RWPE1 (cell line): Measurements from ENCODE around the gene XXYLT1.

Experiments
- CTCF ChIA-PET: fragments of 350-600 bp; sonication (Branson Sonifier 250); formaldehyde crosslinking; extraction: SDS; loops from one replicate; lab custom pipeline; 2021; lab: Yijun Ruan, JAX
- POLR2A ChIA-PET: fragments of 400-600 bp; formaldehyde crosslinking; extraction: SDS; loops from one replicate; lab custom pipeline; 2020; ENCODE audit warnings: antibody characterized with exemption; ENCODE audit not compliant: low non-redundant PET; lab: Yijun Ruan, JAX
- DNase-seq: peaks from one replicate; pipeline ENCODE4 v3.0.0; 2012; ENCODE audit warnings: low spot score
- H3K27ac ChIP-seq: fragments of 450-650 bp; 2 replicates; pipeline ENCODE4 v1.5.1; 2017
- TF ChIP-seq, protein P1 (sequence below): fragments of 450-650 bp; conservative IDR thresholded peaks from 2 replicates; pipeline ENCODE4 v1.5.1; 2017; ENCODE audit warnings: low read depth, mild to moderate bottlenecking

Gene XXYLT1

DNA sequence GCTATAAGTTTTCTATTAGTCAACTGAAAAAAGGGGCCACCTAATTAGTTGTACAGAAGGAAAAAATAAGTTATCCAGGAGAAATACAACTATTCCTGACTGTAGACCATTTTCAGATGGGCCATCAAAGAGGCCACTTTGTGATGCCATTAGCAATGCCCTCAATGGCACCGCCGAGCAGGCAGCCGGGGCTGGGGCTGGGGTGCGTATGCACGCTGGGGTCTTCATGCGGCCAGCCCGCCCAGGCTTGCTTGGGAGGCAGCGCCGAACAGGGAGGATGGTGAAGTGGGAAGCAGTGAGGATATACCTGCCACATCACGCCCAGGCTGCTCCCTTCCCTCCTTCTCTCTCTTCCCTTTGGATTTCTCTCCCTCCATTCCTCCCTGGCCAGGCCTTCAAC, 128.4 kb downstream of the XXYLT1 start:
- ChIA-PET CTCF (interaction anchor here (0.7 kb wide), 1 partner anchor 19 kb away, joined by 3 read pairs; no protein-coding TSS in a partner anchor), POLR2A (no interaction called here)
- DNase-seq: no peak
- H3K27ac ChIP-seq: no peak overlapping the region
- TF ChIP-seq, protein P1, sequence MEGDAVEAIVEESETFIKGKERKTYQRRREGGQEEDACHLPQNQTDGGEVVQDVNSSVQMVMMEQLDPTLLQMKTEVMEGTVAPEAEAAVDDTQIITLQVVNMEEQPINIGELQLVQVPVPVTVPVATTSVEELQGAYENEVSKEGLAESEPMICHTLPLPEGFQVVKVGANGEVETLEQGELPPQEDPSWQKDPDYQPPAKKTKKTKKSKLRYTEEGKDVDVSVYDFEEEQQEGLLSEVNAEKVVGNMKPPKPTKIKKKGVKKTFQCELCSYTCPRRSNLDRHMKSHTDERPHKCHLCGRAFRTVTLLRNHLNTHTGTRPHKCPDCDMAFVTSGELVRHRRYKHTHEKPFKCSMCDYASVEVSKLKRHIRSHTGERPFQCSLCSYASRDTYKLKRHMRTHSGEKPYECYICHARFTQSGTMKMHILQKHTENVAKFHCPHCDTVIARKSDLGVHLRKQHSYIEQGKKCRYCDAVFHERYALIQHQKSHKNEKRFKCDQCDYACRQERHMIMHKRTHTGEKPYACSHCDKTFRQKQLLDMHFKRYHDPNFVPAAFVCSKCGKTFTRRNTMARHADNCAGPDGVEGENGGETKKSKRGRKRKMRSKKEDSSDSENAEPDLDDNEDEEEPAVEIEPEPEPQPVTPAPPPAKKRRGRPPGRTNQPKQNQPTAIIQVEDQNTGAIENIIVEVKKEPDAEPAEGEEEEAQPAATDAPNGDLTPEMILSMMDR: no peak

DNA sequence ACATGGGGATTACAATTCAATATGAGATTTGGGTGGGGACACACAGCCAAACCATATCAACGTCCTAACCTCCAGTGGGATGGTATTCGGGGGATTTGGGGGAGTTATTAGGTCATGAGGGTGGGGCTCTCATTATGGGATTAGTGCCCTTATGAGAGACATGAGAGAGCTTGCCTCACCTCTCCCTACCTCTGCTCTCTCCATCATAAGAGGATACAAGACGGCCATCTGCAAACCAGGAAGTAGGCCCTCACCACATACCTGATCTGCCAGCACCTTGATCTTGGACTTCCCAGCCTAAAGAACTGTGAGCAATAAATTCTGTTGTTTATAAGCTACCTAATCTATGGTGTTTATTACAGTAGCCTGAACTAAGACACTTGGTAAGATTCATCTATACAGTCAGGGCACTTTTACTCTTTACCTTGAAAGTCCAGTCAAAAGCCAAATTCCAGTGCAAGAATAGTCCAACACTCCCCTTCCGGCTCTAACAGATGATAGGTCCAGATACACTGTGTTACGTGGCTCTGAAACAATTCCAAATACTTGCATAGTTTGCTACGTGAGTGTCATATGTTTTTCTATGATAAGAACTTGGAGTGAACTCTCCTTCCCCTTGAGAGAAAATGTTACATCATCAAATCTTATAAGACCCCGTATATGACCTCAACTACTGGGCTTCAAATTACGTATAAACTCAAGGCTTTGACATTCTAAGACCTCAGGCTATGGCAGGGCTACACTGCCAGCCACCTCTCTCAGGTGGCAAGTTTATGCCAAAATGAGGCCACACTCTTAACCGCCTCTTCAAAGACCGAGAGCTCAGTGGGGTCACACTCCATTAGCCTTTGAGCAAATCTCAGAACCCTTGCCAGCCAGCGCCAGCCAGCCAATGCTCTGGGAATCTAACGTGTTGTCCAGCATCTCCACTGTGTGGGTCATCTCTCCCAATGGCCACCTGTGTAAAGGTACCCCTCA, 129.9 kb downstream of the XXYLT1 start:
- CTCF ChIA-PET: no interaction called here
- H3K27ac ChIP-seq: no peak overlapping the region
- no peak for DNase-seq
- POLR2A ChIA-PET: no interaction called here
- TF ChIP-seq, protein P1: no peak

DNA sequence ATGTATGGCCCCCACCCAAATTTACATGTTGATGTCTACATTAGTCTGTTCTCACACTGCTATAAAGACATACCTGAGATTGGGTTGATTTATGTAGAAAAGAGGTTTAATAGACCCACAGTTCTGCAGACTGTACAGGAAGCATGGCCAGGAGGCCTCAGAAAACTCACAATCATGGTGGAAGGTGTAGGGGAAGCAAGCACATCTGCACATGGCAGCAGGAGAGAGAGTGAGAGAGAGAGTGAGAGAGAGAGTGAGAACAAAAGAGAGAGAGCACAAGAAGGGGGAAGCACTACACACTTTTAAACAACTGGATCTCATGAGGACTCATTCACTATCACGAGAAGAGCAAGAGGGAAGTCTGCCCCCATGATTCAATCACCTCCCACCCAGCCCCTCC, 130.5 kb downstream of the XXYLT1 start:
- TF ChIP-seq, protein P1: no peak
- CTCF ChIA-PET: interaction anchor here (0.8 kb wide), 1 partner anchor 452 kb away, joined by 3 read pairs; no protein-coding TSS in a partner anchor

DNA sequence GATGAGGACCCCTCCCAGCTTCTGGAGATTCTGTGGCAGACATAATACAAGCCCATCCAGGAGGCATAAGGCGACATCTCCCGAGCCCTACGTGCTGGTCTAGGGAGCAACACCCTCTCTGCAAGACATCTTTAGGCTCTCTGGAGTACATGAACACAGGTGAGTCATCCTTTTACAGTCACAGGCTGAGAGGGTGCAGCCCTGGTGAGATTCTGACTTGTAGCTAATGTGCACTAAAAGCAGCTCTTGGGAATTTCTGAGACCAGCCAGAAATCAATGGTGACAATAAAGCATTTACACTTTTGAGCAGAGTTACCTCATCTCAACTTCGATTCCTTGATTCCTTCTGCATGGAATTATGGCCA, 131.1 kb downstream of the XXYLT1 start:
- POLR2A ChIA-PET: no interaction called here
- TF ChIP-seq, protein P1: no peak
- CTCF ChIA-PET: interaction anchor here (0.8 kb wide), 1 partner anchor 452 kb away, joined by 3 read pairs; no protein-coding TSS in a partner anchor
- peak; percentile 76 for DNase-seq
- H3K27ac ChIP-seq: peak overlapping the region; percentile 57

More for the DNA sequence above, 130.5 kb downstream of the XXYLT1 start:
- no peak overlapping the region for H3K27ac ChIP-seq
- no peak for DNase-seq
- POLR2A ChIA-PET: no interaction called here

DNA sequence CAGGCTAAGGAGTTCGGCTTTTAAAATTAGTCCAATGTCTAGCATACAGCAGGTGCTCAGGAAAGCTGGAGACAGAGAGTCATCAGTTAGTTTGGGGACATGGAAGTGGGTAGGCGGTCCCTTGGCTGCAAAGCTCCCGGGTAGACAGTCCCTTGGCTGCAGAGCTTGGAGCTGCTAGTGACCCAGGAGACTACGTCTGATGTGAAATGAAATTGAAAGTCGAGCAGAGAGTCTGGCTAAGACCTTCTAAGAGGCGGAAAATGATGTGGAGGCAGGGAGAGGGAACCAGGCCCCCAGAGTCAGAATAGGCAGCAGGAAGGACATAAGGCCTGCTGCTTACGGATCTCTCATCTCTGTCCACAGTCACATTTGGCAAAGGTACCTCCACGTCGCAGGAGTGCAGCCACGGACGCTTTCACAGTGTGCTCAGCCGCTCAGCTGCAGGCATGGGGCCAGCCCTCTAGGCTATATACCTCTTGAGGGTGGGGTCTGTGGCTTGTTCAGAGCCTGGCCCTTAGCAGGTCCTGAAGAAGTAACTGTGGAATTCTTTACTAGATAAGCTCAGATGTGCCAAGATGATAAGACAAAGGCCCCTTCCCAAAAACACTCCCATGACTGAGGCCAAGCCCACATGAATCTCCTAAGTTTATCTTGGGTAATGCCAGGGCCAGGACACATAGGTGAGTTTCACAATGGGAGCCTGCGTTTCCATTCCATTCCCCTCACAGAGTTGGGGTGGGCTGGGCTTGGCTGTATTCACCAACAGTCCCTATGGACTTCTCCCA, 131.7 kb downstream of the XXYLT1 start:
- TF ChIP-seq, protein P1: no peak
- POLR2A ChIA-PET: no interaction called here
- DNase-seq: no peak
- H3K27ac ChIP-seq: peak overlapping the region; percentile 57
- CTCF ChIA-PET: interaction anchor here (0.5 to 1.0 kb wide), 4 partner anchors 11 to 451 kb away, joined by 3 to 4 read pairs (median 3); no protein-coding TSS in a partner anchor
